NK-92 (cell line): ENCODE results near the gene UVRAG.

ENCODE experiments used
- DNase-seq: peaks from one replicate; lab custom pipeline; 2025; ENCODE audit not compliant: unreplicated experiment; lab: John Stamatoyannopoulos, UW

UVRAG gene

DNA sequence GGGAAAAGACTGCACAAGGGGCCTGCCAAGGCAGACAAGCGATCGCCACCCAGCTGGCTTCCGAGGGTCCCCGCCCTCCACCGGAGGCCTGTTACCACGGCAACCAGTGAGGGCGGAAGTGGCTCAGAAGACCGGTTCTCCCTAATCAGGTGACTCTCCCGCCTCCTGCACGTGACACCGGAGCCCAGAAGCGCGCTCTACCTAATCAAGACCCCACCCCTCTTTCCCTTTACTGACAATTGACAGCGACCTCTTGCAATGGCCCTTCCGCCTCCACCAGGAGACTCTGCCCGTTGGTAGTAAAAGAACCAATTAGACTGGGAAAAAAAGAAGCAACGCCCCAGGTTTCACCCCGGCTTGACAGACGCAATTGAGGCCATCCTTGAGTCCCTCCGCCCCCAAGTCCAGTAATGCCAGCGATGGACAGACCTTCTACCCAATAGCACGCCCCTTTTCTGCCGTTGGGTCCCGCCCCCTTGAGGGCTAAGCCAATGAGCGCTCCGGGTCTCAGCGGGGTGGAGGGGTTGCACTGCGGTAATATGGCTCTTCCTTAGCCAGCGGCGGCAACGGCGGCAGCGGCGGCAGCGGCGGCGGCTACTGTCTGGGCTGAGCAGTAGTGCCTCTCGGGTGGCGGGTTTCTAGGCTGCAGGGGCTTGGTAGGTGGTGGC lies at the start of gene UVRAG:
Gene UVRAG, plus strand, starts transcription at position 534 of the 668 bp plus-strand sequence. CDS start 198 bp downstream, outside the sequence.
- peak; percentile 99 for DNase-seq

DNA sequence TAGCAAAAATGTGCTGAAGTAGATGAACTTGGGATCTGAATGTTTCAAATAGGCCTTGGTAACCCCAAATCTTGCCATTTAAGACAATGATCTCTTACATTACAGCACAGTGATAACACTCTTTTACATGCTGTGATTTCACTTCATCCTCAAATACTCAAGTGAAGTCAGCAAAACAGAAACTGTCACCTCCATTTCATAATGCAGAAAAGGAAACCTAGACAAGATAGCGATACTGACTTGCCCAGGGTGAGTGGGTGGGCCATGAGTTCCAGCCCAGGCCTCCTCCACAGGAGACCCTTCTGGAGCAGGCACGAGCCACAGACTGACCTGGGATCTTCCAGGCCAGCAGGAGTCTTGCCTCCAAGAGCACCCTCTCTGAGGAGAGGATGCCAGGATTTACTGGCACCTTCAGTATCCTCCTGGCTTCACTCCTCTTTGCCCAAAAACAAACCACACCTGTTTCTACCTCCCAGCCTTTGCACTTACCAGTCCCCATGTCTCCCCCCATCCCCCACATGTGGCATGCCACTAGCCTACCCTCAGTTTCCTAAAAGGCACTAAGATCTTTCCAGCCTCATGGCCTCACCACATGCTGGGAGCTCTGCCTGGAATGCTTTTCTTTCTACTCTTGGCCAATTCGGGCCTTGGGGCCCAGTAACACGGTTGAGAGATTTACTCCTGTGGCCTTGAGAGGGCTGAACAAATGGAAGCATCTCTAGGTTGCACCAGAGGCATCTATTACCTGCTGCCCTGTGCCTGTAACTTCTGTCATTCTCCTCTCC lies 48.4 kb upstream of the UVRAG start:
- no peak for DNase-seq

DNA sequence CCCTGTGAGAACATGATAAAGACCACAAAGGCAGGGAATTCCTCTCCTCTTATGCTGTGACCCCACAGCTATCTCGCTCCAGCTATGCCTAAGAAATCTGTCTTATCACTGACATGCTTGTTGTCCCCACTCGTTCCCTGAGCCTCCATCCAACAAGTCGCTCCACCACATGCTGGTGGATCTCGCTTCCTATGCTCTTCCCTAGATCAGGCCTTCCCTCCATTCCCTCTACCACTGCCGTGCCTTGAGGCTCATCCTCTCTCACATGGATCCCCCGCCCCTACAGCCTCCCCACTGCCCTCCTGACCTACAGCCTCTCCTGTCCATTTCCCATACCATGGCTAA lies 47.8 kb upstream of the UVRAG start:
- DNase-seq, result no peak

DNA sequence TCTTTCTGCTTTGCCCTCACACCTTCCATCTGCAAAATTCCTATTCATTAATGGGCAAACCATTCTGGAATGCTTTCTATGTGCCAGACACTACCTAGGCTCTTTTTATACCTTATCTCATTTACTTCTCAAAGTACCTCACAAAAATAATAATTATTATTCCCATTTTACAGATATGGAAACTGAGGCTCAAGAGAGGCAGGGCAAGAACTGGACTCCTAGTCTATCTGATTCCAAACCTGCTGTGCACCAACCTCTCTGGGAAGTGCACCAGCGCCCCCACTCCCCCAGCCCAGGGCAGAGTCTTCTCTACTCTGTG lies 47.3 kb upstream of the UVRAG start:
- DNase-seq, result no peak

DNA sequence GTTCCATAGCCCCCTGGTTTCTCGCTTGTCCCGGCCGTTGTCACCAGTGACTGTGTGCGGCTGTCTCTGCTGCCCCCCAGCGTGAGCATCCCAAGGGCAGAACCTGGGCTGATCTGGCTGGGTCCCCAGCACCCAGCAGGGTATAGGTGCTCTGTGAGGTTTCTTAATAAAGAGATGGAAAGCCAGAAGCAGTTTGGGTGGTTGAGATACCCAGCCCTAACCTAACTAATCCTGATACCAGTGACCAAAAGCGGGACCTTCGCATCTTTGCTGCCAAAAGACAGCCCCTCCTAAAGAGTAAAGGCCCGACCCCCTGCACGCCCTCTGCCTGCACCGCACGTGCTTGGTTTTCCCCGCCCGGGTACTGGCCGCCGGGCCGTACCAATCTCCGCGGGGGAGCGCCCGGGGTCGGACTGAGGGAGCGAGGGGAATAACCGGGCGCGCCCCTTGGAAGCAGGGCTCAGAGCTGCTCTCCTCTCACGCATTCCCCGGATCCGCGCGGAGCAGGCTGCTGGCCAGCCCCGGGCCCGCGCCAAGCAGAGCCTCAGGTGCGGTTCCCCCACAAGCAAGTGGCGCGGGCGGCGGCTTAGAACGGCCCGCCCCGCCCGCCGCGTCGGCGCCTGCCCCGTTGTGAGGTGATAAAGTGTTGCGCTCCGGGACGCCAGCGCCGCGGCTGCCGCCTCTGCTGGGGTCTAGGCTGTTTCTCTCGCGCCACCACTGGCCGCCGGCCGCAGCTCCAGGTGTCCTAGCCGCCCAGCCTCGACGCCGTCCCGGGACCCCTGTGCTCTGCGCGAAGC lies 46.7 kb upstream of the UVRAG start, which contains the start of gene DGAT2:
Gene DGAT2, plus strand, starts transcription at position 667 of the 797 bp plus-strand sequence. CDS start 214 bp downstream, outside the sequence.
- no peak for DNase-seq

DNA sequence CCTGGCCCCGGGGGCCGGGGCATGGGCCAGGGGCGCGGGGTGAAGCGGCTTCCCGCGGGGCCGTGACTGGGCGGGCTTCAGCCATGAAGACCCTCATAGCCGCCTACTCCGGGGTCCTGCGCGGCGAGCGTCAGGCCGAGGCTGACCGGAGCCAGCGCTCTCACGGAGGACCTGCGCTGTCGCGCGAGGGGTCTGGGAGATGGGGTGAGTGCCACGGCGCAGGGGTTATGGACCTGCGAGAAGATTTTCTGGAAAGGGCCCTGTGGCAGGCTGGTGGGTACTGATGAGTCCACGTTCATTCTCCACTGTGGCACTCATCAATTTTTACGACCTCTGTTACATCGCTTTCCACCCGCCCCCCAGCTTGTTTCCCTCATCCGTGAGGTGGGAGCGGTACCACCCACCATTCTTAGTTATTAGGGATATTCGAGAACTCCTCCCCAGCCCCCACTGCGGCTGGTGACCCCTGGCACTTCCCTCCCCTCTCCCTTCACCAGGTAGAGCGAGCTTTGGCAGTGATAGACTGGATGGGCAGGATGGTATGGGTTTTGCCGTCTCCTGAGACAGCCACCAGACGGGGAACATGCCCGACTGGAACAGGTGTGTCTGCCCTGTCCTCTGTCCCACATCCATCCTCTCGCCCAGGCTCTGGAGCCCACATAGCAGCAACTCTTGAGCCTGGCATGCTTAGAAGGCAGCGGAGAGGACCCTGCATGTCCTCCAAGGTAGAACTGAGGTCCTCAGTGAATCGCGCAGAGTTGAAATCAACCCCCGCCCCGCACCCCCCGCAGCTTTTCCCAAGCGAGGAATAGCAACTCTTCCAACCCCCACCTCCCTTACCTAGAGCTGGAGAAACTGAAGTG lies 45.9 kb upstream of the UVRAG start:
- no peak for DNase-seq

DNA sequence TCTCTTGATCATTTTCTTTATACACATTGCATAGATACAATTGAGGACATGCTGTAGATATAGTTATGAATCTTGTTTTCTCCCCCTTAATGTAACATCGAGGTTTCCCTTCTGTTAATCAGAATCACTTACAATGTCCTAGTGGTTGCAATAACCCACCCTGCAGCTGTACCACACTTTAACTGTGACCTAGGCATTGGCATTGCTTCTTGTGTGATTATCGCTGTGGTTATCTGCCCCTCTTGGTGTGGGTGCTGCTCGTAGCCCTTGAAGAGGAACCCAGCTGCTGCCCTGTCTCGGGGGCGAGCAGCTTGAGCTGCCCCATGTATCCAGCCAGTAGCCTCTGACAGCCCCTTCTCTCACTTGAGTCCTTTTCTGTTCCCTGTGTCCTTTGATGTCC lies 44.9 kb upstream of the UVRAG start:
- DNase-seq, result no peak

DNA sequence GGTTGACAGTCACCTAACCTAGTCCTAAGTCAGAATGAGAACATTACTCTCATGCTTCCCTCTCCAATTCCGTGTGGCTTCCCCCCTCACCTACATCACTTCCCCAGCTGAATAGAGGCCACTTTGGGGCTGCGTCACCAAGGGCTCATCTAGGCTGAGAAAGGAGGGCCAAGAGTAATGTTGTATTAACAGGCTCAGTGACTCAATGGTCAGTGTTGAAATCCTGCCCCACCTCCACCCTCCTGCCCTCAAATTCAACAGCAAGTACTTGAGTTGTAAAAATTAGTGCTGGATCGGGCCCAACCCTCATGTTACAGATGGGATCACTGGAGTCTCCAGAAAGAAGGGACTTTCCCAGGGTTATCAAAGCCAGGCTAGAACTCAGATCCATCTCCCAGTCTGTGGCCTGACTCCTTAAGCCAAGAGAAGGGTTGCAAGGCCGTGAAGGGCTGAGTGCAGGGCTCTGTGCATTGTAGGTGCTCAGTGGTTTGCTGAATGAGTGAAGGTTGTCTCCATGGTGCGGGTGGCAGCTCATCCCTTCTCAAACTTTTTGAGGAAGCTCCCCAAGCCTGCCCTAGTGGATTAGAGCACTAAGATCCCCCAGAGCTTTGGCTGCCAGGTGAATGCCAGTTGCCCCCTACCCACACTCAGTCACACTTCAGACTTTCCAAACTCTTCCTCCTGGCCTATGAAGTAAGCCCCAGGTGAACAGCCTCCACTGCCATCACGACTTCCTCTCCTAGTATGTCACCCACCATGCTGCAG lies 43.2 kb upstream of the UVRAG start:
- DNase-seq, result no peak

DNA sequence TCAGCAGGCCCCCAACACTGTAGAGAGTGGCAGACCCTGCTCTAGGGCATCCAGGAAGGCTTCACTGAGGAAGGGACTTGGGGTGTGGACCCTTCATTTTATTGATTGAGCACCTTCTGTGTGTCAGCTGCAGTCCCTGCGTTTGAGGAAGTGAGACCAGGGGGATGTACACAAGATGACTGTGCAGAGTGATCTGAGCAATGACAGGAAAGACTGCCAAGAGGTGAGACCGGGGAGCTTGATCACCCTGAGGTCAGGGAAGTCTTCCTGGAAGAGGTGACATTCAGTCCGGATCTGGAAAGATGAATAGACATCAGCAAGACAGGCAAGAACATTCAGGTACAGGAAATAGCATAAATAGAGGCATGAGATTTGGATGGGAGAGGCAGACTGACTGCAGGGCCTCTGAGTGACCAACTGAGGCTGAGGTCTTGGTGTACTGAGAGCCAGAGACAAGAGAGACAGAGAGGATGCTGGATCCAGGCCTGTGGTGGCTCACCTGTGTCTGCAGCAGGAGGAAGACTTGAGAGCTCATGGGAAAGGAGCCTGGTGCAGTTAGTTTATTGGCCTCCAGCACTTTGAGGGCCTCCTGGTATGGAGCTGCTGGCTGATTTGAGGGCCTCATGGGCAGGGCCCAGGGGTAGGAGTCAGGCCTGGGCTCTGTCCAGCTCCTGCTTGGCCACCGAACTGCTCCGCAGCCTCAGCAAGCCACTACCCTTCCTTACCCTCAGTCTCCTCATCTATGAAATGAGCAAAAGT lies 41.2 kb upstream of the UVRAG start:
- no peak for DNase-seq

DNA sequence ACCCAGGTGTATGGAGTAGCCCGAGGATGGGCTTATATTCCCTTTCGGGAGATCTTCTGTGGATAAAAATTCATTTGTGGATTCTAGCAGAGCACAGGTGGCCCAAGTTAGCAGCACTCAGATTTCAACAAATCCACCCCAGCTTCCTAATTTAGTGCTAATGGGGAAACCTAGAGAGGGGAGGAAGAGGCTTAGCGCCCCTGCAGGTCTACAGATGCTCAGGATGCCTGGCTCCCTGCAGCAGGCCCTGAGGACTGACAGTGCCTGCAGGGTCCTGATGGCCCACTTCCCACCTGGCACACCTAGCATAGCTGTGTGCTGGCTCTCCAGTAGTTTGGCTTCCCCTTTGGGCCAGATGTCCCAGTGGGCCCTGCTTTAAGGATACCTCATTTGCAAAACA lies 40.0 kb upstream of the UVRAG start:
- no peak for DNase-seq

DNA sequence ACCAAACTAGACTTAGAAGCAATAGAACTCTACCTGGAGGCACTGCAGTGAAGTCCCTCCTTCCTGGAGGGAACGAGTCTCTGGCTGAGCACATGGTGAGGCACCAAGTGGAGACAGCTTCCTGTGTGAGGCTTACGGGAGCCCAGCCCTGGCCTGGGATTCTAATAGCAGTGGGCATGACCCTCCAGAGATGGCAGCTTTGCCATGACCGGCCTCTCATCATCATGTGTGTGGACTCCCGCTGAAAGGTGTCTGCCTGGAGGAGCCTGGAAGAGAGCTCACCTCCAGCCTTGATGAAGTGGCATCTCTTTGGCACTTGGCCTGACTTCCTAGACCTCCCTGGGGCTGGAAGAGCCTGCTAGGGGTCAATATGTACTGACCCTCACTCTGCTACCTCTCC lies 38.5 kb upstream of the UVRAG start:
- no peak for DNase-seq

DNA sequence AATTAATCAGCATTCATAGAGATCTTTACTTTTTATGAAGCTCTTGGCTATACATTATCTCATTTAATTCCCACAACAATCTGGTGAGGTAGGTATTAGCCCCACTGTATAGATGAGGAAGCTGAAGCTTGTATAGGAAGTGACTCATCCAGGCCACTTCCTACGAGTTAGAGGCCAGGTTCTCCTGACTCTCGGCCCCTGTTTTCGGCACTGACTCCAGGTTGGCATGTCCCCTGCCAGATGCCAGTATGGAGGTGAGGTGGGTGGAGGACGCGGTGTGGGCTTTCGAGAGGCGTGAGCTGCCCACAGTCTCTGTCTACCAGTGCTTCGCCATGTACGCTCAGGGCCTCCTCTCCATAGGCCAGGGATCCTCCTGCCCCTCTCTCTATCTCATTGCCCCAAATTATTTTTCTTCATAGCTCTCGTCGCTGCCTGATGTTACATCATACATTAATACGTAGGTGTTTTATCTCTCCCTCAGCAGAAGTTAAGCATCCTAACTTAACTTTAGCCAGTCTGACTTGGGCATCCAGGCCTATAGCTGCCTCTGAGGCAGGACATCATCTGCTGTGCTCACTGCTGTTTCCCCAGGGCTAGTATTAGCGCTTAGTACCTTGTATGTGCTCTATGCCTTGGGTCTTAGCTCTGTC lies 37.4 kb upstream of the UVRAG start:
- no peak for DNase-seq

DNA sequence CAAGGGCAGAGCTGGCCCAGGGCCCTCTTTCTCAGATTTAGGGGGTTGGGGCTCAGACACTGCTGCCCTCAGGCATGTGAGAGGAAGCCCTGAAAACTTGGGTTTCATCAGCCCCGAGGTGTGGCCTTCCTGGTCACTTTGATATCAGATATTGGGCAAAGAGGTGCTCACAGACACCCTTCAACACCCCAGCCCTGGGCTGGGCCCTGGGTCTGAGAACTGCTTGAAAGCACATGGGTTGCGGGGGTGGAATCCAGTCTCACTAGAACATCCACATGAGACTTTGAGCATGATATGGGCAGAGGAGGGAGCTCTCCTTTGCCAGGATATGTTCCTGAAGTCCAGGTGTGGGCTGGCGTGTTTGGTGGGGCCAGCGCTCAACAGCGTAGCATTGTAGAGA lies 36.0 kb upstream of the UVRAG start:
- DNase-seq, result no peak

DNA sequence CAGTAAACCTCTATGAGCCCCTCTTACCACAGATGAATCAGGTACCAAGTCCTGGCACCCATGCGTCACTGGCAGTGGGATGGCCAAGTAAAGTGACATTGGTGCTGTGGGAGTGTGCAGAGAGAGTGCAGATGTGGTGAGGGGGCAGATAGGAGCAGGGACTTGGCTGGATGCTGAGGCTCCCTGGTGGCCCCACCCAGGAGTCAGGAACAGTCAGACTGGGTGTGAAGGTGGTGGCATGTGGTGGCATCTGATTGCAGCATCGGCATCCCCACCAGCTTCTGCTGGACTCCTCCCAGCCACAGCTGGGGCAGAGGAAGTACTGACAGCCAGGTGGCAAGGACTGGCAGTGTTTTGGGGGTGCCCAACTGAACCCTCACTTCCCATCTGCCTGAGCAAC lies 35.0 kb upstream of the UVRAG start:
- DNase-seq, result no peak

DNA sequence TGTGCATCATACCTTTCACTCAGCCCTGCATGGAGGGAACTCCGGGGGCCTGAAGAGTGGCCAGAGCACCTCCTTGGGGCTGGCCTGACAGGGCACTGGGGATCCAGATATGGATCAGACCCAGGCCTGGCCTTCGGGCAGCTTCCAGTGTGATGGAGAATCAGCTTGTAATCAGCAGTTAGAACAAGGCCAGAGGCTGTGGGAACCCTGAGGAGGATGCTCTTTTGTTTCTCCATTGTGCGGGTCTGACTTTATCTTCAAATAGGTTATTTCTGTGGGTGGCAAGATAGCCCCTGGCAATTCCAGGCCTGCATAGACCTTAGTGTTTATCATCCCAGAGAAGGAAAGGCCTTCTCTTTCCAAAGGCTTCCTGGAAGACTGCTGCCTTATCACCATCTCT lies 34.1 kb upstream of the UVRAG start:
- DNase-seq, result no peak

DNA sequence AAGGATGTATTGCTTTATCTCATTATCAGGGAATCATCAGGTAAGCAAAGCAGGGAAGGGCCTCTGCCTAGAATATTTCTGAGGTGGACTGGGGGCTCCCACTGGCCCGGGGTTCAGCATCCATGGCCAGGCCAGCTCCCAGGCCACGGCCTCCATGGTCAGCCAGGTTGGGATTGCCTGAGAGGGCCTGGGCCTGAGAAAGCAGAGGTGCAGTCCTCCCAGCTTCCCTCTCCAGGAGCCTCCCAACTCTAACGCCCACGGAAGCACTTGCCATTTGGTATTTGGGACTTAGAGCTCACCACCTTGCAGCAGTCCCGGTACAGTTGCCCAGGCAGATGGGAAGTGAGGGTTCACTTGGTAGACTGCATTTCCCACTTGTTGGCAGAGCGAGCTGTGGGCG lies 33.7 kb upstream of the UVRAG start:
- no peak for DNase-seq

DNA sequence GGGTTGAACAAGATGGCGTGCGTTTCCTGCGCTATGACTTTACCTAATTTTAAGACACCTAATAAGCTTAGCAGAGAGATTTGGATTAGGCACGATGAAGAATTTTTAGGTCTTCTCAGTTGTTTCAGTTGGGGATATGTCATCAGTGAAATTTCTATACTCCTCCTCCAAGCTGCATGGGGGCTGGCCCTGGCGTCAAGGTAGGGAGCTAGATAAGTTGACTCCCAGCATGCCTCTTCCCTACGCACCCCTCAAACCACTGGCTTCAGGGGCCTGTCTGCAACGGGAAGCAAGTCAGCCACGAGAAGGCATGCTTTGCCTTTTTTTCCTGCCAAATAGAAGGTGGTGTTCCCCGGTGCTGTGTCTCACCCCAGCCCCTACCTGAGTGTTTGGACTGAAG lies 33.2 kb upstream of the UVRAG start:
- DNase-seq, result no peak

DNA sequence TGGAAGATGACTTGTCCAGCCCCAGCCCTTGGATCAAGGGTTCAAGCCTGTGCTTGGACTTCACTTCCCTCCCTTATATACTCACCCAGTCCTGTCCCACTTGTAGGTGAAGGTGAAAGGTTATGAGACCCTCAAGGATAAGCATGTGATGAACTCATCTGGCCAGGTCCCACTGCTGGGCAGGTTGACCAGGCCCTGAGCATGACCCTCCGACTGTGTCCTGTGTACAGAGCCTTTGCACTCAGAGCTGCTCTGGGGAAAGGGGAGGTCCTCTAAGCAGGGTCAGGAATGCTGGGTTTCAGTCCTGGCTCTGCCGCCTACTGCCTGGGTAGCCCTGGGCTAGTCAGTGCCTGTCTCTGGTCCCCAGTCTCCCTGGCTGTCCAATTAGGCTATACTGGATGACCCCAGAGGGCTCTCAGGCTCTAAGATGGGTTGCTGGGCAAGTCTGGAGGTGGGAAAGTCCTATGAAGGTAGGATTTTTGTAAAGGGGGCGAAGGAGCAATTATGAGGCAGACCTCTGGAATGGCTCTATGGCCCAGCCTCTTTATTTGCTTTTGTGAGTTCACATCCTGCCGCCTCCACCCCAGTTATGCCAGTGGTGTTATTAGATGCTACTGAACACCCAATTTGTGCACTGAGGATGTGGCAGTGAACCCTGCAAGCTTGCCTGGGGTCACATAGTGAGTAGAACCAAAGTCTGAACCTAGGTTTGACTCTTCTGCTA lies 32.3 kb upstream of the UVRAG start:
- no peak for DNase-seq
